ENCODE results near the gene MAGT1. TPM values are rescaled to one million over a fixed set of nuclear protein-coding genes. Genes with fewer than 3 reads are reported as not detected.

Gene MAGT1
- polyA plus RNA-seq, 1 donor (not counting 4 experiments of a cell fraction or from before 2014, with no cell fraction given) = 55.4 TPM

DNA sequence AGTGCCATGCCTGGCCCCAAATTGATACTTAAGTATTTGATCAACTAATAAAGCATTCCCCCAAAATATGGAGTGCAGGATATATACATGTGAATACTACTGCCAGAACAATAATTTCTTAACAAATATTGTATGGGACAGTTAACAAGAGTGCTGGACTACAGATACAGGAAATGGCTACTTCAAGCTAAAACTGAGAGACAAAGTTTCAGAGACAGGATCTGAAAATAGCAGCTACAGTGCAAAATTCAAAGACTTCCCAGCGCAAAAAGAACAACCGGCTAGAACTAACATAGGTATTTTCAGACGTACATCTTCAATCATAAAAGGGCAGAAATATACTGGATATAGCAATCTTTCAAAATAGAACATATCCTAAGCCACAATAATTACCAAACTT lies 115.5 kb downstream of the MAGT1 start:
- peaks cover 0 to 1% of the 10 kb centered on the region in 2 experiments for H3K36me3 ChIP-seq (ENCODE audit: control insufficient read depth in 2 of 2, extremely low read depth in 1 of 2, insufficient read depth in 2 of 2, low read length in 2 of 2)
- peaks cover 7% of the 10 kb centered on the region for H3K4me1 ChIP-seq (ENCODE audit: control insufficient read depth, extremely low read depth, insufficient read depth, low read length)
- H3K4me3 ChIP-seq (ENCODE audit: control insufficient read depth in 2 of 3, extremely low read depth in 1 of 3, insufficient read depth in 2 of 3, low read depth in 1 of 3, low read length in 3 of 3) = no peak overlapping the region
- TF ChIP-seq EZH2 (IDR thresholded peaks at IDR 0.05; ENCODE audit: low read length) = no peak
- TF ChIP-seq, protein P1, sequence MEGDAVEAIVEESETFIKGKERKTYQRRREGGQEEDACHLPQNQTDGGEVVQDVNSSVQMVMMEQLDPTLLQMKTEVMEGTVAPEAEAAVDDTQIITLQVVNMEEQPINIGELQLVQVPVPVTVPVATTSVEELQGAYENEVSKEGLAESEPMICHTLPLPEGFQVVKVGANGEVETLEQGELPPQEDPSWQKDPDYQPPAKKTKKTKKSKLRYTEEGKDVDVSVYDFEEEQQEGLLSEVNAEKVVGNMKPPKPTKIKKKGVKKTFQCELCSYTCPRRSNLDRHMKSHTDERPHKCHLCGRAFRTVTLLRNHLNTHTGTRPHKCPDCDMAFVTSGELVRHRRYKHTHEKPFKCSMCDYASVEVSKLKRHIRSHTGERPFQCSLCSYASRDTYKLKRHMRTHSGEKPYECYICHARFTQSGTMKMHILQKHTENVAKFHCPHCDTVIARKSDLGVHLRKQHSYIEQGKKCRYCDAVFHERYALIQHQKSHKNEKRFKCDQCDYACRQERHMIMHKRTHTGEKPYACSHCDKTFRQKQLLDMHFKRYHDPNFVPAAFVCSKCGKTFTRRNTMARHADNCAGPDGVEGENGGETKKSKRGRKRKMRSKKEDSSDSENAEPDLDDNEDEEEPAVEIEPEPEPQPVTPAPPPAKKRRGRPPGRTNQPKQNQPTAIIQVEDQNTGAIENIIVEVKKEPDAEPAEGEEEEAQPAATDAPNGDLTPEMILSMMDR (optimal IDR thresholded peaks at IDR 0.05 in 1 of 3, IDR thresholded peaks at IDR 0.05 in 1 of 3, conservative IDR thresholded peaks at IDR 0.05 in 1 of 3; ENCODE audit: extremely low read depth in 1 of 3, insufficient read depth in 2 of 3, low read length in 3 of 3) = no peak
- H3K4me2 ChIP-seq (ENCODE audit: control insufficient read depth, extremely low read depth, insufficient read depth, low read depth, low read length) = no peak overlapping the region
- DNase-seq (ENCODE audit: low read depth, low spot score) = no peak
- no peak overlapping the region for H2AFZ ChIP-seq (ENCODE audit: control insufficient read depth, low read length)
- H3K79me2 ChIP-seq (ENCODE audit: control insufficient read depth, insufficient read depth, low read length) = peaks cover 95% of the 10 kb centered on the region
- dilution Hi-C loops (cut with MboI; ENCODE audit: extremely low pct_ligation_motif_present, low sequenced_read_pairs) = no loop called here
- peaks cover 2% of the 10 kb centered on the region for H3K9me1 ChIP-seq (ENCODE audit: control insufficient read depth, extremely low read depth, insufficient read depth, low read length)
- no peaks in the 10 kb centered on the region for H3K27me3 ChIP-seq (ENCODE audit: control insufficient read depth, extremely low read depth, insufficient read depth, low read length)
- H3K9me3 ChIP-seq (ENCODE audit: control insufficient read depth, low read depth, low read length) = no peaks in the 10 kb centered on the region
- no peak overlapping the region for H3K27ac ChIP-seq (ENCODE audit: control insufficient read depth, insufficient read depth, low read length)
- peaks cover 5% of the 10 kb centered on the region for H4K20me1 ChIP-seq (ENCODE audit: control insufficient read depth, extremely low read depth, insufficient read depth, low read length)
- no peak overlapping the region for H3K9ac ChIP-seq (ENCODE audit: control insufficient read depth, extremely low read depth, insufficient read depth, low read length)
- FAIRE-seq = no peak

DNA sequence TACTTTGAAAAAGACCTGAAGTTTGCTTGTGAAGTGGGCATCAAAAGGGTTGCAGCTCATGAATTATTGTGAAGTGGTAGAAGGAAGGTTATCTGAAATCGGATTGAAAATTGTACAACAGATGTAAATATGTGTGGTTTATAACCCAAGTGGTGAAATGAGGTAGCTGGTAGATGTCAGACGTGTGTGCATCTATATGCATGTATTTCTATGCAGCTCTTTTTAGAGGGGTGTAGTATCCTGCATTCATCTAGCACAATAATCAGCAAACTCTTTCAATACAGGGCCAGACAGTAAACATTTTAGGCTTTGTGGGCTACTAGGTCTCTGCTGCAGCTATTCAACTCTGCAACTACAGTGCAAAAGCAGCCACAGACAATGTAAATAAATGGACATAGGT lies 118.6 kb downstream of the MAGT1 start:
- dilution Hi-C loops (cut with MboI; ENCODE audit: extremely low pct_ligation_motif_present, low sequenced_read_pairs) = no loop called here
- Histone ChIP-seq H3K4me3 (ENCODE audit: control insufficient read depth in 2 of 3, extremely low read depth in 1 of 3, insufficient read depth in 2 of 3, low read depth in 1 of 3, low read length in 3 of 3) (no peak overlapping the region), H2AFZ (ENCODE audit: control insufficient read depth, low read length) (no peak overlapping the region), H3K36me3 (ENCODE audit: control insufficient read depth in 2 of 2, extremely low read depth in 1 of 2, insufficient read depth in 2 of 2, low read length in 2 of 2) (peaks cover 0 to 1% of the 10 kb centered on the region in 2 experiments), H3K27me3 (ENCODE audit: control insufficient read depth, extremely low read depth, insufficient read depth, low read length) (no peaks in the 10 kb centered on the region), H3K4me1 (ENCODE audit: control insufficient read depth, extremely low read depth, insufficient read depth, low read length) (no peaks in the 10 kb centered on the region), H3K9me1 (ENCODE audit: control insufficient read depth, extremely low read depth, insufficient read depth, low read length) (no peaks in the 10 kb centered on the region), H3K9me3 (ENCODE audit: control insufficient read depth, low read depth, low read length) (no peaks in the 10 kb centered on the region), H3K79me2 (ENCODE audit: control insufficient read depth, insufficient read depth, low read length) (peaks cover 92% of the 10 kb centered on the region), H3K9ac (ENCODE audit: control insufficient read depth, extremely low read depth, insufficient read depth, low read length) (no peak overlapping the region), H3K27ac (ENCODE audit: control insufficient read depth, insufficient read depth, low read length) (no peak overlapping the region), H3K4me2 (ENCODE audit: control insufficient read depth, extremely low read depth, insufficient read depth, low read depth, low read length) (no peak overlapping the region), H4K20me1 (ENCODE audit: control insufficient read depth, extremely low read depth, insufficient read depth, low read length) (no peaks in the 10 kb centered on the region)
- FAIRE-seq (no peak), DNase-seq (ENCODE audit: low read depth, low spot score) (no peak)
- TF ChIP-seq, protein P1 (optimal IDR thresholded peaks at IDR 0.05 in 1 of 3, IDR thresholded peaks at IDR 0.05 in 1 of 3, conservative IDR thresholded peaks at IDR 0.05 in 1 of 3; ENCODE audit: extremely low read depth in 1 of 3, insufficient read depth in 2 of 3, low read length in 3 of 3) = no peak
- TF ChIP-seq EZH2 (IDR thresholded peaks at IDR 0.05; ENCODE audit: low read length) = no peak

Small RNA genes within 50 kb of the gene (small RNA-seq; reads per million reads assigned to genes)
- 0 reads per million in 3 experiments for gene RN7SL460P (ENCODE audit: insufficient read length in 3 of 3, low read depth in 3 of 3, low replicate concordance in 1 of 3)
- 0 reads per million in 3 experiments for gene RNU6-854P (ENCODE audit: insufficient read length in 3 of 3, low read depth in 3 of 3, low replicate concordance in 1 of 3)

Other genes with a start within 250 kb of the MAGT1 start
- gene ATRX, start 109.2 kb downstream of the MAGT1 start, polyA plus RNA-seq = 23.1 to 31.3 TPM (median 30.1 TPM) in 3 replicates
- gene COX7B, start 4.0 kb upstream of the MAGT1 start, polyA plus RNA-seq = 684 to 1,116 TPM (median 1,019 TPM) in 3 replicates
- gene ATP7A, start 15.3 kb upstream of the MAGT1 start, polyA plus RNA-seq = 2.5 to 4.0 TPM (median 3.3 TPM) in 3 replicates
- gene PGAM4, start 74.2 kb upstream of the MAGT1 start, polyA plus RNA-seq = 0.18 to 0.43 TPM (median 0.37 TPM) in 3 replicates
- gene PGK1, start 208.8 kb upstream of the MAGT1 start, polyA plus RNA-seq = 508 to 687 TPM (median 666 TPM) in 3 replicates
- 13.4 to 20.4 TPM (median 17.3 TPM) in 3 replicates for gene TAF9B, start 244.2 kb upstream of the MAGT1 start, polyA plus RNA-seq